Cardiac fibroblast (primary cell): ENCODE measurements around the gene GPATCH2.
A peak's percentile ranks its signal among the peaks of the same experiment; 100 is the strongest.
"Not testable (repeated sequence)": the region's sequence is repeated elsewhere in the genome, so short reads cannot be mapped to it uniquely, and the experiment has no call there.

Experiments
- DNase-seq, 2 donors: peaks; one replicate each; pipeline versions ENCODE4 v3.0.0 to v3.0.0-alpha.2; 2010; ENCODE audit warnings: low read depth in 2 of 2
- H3K4me3 ChIP-seq, 2 donors: replicated peaks in 1 of 2; 1 replicate in 1 of 2; 2 replicates in 1 of 2; pipeline ENCODE4 v1.5.1; 2011; ENCODE audit warnings: low read depth in 2 of 2, low read length in 2 of 2, mild to moderate bottlenecking in 2 of 2, moderate library complexity in 1 of 2
- CTCF ChIP-seq: IDR thresholded peaks from one replicate; pipeline ENCODE4 v1.5.1; 2011; ENCODE audit warnings: low read depth, mild to moderate bottlenecking, low read length, inconsistent platforms

Gene GPATCH2

DNA sequence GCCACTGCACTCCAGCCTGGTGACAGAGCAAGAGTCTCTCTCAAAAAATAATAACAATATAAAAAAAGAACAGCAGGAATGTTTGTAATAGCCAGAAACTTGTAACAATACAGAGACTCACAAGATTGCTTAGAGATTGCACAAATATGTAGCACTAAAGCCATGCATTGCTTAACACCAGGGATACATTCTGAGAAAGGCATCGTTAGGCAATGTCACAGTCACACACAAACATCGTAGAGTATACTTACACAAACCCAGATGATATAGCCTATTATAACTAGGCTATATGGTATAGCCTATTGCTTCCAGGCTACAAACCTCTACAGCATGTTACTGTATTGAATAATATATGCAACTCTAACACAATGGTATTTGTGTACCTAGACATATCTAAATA lies 45.3 kb downstream of the GPATCH2 start:
- peak; percentile 6 to 29 for DNase-seq
- no peak for TF ChIP-seq CTCF
- no peak overlapping the region for H3K4me3 ChIP-seq

- not testable (repeated sequence) for H3K4me3 ChIP-seq, DNase-seq
Observed at GRCh38 chr1:217584286-217584811, 46.5 kb downstream of the GPATCH2 start.

DNA sequence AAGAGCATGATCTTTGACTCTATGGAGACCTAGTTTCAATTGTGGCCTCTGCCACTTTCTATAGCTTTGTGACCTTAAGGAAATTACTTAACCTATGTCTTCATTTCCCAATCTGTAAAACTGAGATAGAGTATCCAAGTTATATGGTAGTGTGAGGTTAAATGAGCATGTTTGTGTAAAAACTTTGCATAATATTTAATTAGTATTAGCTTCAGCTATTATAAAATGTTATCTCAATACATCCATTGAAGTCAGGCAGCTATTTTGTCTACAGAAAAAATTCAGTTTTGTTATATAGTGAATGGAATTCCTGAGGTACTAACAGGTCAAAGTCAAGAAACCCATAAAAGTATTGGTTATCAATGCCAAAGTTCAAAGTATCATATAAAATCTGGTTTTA lies 53.6 kb downstream of the GPATCH2 start:
- TF ChIP-seq CTCF: no peak
- DNase-seq: no peak
- no peak overlapping the region for H3K4me3 ChIP-seq

DNA sequence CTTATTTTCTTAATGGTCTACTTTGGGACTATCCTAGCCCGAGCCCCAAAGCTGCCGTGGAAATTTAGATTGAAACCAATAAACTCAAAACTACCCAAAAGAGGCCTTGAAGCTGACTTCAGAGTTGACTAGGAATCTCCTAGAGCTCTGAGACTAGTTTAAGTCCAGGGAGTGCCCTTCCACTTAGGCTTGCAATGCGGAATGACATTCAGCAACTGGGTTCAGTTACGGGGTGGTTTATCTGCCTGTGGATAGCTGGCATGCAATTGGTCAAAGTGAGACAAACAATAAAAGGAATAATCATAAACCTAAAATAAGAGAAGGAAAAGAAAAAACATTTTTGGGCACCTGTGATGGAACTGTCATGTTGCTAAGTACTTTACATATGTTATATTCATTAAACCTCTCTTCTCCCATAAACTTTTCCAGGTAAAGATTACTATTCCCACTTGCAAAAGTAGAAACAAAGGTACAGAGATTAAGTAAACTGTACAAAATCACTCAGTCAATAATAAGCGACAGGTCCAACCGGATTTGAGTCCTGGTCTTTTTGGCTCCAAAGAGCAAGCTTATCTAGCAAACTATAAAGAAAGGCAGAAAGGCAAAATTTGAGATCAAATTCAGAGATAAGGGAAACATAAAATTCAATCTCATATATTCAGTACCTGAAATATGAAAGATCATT lies 56.5 kb downstream of the GPATCH2 start:
- no peak for TF ChIP-seq CTCF
- DNase-seq: no peak
- H3K4me3 ChIP-seq: no peak overlapping the region

- no peak for TF ChIP-seq CTCF
- DNase-seq: no peak
- H3K4me3 ChIP-seq: no peak overlapping the region
Observed at GRCh38 chr1:217569021-217569420, 61.9 kb downstream of the GPATCH2 start.

- no peak for DNase-seq
- no peak overlapping the region for H3K4me3 ChIP-seq
- TF ChIP-seq CTCF: no peak
Observed at GRCh38 chr1:217568200-217568599, 62.7 kb downstream of the GPATCH2 start.

DNA sequence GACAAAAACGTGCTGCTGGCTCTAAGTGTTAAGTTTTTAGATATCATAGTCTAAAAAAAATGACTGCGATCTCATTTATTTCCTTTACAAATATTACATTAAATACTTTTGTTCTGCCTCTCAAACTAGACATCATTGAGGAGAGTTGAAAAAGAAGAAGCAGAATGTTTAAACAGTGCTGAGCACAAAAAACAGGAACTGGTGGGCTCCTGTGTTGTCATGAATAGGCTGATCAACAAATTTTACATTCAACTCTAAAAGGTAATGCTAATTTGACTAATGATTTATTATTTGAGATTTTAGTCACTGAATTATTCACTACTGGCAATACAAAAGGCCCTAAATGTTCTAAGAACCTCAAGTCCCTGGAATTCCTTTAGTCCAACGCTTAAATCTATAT lies 66.1 kb downstream of the GPATCH2 start:
- no peak for DNase-seq
- no peak for TF ChIP-seq CTCF
- H3K4me3 ChIP-seq: no peak overlapping the region
